WTC11 (cell line): Measurements from ENCODE around the gene RNU1-3.
"Not testable (repeated sequence)": the region's sequence is repeated elsewhere in the genome, so short reads cannot be mapped to it uniquely, and the experiment has no call there.

Experiments
- CREM ChIP-seq: sonication (generic); formaldehyde crosslinking; IDR thresholded peaks from 2 replicates; pipeline ENCODE4 v1.8.1; 2022; ENCODE audit warnings: mild to moderate bottlenecking, missing genetic modification reagents, moderate library complexity
- ESRRA ChIP-seq: sonication (generic); formaldehyde crosslinking; IDR thresholded peaks from 2 replicates; pipeline ENCODE4 v1.8.1; 2022; ENCODE audit warnings: mild to moderate bottlenecking, missing genetic modification reagents, borderline replicate concordance
- ETV6 ChIP-seq: sonication (generic); formaldehyde crosslinking; IDR thresholded peaks from 2 replicates; pipeline ENCODE4 v1.8.1; 2022; ENCODE audit warnings: mild to moderate bottlenecking, missing genetic modification reagents
- ZNF263 ChIP-seq: sonication (generic); formaldehyde crosslinking; IDR thresholded peaks from 2 replicates; pipeline ENCODE4 v1.8.1; 2022; ENCODE audit warnings: low read depth, mild to moderate bottlenecking, moderate library complexity, missing genetic modification reagents
- ZNF416 ChIP-seq: fragments of 250-450 bp; sonication (Bioruptor Pico); IDR thresholded peaks from 2 replicates; pipeline ENCODE4 v1.9.0; 2021; ENCODE audit warnings: mild to moderate bottlenecking, inconsistent platforms
- TF ChIP-seq, protein P1 (sequence below): fragments of 200-600 bp; IDR thresholded peaks from 2 replicates; pipeline ENCODE4 v1.8.0; 2022; ENCODE audit warnings: antibody characterized with exemption
- TF ChIP-seq, protein P2 (sequence below): sonication (generic); formaldehyde crosslinking; IDR thresholded peaks from 2 replicates; pipeline ENCODE4 v1.8.0; 2022; ENCODE audit warnings: mild to moderate bottlenecking, missing genetic modification reagents
- TF ChIP-seq, protein P3 (sequence below): sonication (generic); formaldehyde crosslinking; IDR thresholded peaks from 2 replicates; pipeline ENCODE4 v1.8.1; 2023; ENCODE audit warnings: mild to moderate bottlenecking, missing genetic modification reagents
- TF ChIP-seq, protein P4 (sequence below): sonication (generic); formaldehyde crosslinking; IDR thresholded peaks from 2 replicates; pipeline ENCODE4 v1.8.0; 2022; ENCODE audit warnings: mild to moderate bottlenecking, missing genetic modification reagents
- TF ChIP-seq, protein P5 (sequence below): sonication (generic); formaldehyde crosslinking; IDR thresholded peaks from 2 replicates; pipeline ENCODE4 v1.8.0; 2023; ENCODE audit warnings: missing genetic modification reagents
- TF ChIP-seq, protein P6 (sequence below): sonication (generic); formaldehyde crosslinking; IDR thresholded peaks from 2 replicates; pipeline ENCODE4 v1.8.1; 2022; ENCODE audit warnings: mild to moderate bottlenecking, missing genetic modification reagents, moderate library complexity, borderline replicate concordance
- TF ChIP-seq, protein P7 (sequence below): sonication (generic); formaldehyde crosslinking; IDR thresholded peaks from 2 replicates; pipeline ENCODE4 v1.8.0; 2022; ENCODE audit warnings: mild to moderate bottlenecking, missing genetic modification reagents

DNA sequence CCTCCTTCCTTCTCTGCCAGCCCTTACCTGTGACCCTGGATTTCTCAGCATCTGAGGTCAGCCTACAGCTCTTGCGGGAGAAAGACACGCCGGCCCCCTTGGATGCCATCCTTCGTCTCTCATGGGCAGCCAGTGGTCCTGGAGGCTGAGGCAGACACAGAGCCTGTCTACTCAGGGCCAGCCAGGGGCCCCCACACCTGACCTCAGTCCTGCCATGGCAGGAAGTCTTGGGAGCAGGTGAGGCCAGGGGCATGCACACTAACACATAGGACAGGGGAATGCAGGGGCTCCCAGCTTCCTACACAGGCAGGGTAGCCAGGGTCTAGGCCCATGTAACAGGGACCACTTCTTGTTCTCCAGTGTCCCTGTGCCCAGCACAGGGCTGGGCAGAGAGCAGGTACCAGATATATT lies 23.7 kb downstream of the RNU1-3 start:
- not testable (repeated sequence) for TF ChIP-seq ETV6; ZNF263 (CRISPR knock-in tag); ZNF416 (CRISPR knock-in tag); CREM; ESRRA (CRISPR knock-in tag)
- TF ChIP-seq, protein P1, sequence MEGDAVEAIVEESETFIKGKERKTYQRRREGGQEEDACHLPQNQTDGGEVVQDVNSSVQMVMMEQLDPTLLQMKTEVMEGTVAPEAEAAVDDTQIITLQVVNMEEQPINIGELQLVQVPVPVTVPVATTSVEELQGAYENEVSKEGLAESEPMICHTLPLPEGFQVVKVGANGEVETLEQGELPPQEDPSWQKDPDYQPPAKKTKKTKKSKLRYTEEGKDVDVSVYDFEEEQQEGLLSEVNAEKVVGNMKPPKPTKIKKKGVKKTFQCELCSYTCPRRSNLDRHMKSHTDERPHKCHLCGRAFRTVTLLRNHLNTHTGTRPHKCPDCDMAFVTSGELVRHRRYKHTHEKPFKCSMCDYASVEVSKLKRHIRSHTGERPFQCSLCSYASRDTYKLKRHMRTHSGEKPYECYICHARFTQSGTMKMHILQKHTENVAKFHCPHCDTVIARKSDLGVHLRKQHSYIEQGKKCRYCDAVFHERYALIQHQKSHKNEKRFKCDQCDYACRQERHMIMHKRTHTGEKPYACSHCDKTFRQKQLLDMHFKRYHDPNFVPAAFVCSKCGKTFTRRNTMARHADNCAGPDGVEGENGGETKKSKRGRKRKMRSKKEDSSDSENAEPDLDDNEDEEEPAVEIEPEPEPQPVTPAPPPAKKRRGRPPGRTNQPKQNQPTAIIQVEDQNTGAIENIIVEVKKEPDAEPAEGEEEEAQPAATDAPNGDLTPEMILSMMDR, result not testable (repeated sequence)
- TF ChIP-seq, protein P2, sequence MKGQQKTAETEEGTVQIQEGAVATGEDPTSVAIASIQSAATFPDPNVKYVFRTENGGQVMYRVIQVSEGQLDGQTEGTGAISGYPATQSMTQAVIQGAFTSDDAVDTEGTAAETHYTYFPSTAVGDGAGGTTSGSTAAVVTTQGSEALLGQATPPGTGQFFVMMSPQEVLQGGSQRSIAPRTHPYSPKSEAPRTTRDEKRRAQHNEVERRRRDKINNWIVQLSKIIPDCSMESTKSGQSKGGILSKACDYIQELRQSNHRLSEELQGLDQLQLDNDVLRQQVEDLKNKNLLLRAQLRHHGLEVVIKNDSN (CRISPR knock-in tag), result not testable (repeated sequence)
- TF ChIP-seq, protein P3, sequence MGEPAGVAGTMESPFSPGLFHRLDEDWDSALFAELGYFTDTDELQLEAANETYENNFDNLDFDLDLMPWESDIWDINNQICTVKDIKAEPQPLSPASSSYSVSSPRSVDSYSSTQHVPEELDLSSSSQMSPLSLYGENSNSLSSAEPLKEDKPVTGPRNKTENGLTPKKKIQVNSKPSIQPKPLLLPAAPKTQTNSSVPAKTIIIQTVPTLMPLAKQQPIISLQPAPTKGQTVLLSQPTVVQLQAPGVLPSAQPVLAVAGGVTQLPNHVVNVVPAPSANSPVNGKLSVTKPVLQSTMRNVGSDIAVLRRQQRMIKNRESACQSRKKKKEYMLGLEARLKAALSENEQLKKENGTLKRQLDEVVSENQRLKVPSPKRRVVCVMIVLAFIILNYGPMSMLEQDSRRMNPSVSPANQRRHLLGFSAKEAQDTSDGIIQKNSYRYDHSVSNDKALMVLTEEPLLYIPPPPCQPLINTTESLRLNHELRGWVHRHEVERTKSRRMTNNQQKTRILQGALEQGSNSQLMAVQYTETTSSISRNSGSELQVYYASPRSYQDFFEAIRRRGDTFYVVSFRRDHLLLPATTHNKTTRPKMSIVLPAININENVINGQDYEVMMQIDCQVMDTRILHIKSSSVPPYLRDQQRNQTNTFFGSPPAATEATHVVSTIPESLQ (CRISPR knock-in tag), result not testable (repeated sequence)
- TF ChIP-seq, protein P4, sequence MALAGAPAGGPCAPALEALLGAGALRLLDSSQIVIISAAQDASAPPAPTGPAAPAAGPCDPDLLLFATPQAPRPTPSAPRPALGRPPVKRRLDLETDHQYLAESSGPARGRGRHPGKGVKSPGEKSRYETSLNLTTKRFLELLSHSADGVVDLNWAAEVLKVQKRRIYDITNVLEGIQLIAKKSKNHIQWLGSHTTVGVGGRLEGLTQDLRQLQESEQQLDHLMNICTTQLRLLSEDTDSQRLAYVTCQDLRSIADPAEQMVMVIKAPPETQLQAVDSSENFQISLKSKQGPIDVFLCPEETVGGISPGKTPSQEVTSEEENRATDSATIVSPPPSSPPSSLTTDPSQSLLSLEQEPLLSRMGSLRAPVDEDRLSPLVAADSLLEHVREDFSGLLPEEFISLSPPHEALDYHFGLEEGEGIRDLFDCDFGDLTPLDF (CRISPR knock-in tag), result not testable (repeated sequence)
- TF ChIP-seq, protein P5, sequence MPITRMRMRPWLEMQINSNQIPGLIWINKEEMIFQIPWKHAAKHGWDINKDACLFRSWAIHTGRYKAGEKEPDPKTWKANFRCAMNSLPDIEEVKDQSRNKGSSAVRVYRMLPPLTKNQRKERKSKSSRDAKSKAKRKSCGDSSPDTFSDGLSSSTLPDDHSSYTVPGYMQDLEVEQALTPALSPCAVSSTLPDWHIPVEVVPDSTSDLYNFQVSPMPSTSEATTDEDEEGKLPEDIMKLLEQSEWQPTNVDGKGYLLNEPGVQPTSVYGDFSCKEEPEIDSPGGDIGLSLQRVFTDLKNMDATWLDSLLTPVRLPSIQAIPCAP (CRISPR knock-in tag), result not testable (repeated sequence)
- TF ChIP-seq, protein P6, sequence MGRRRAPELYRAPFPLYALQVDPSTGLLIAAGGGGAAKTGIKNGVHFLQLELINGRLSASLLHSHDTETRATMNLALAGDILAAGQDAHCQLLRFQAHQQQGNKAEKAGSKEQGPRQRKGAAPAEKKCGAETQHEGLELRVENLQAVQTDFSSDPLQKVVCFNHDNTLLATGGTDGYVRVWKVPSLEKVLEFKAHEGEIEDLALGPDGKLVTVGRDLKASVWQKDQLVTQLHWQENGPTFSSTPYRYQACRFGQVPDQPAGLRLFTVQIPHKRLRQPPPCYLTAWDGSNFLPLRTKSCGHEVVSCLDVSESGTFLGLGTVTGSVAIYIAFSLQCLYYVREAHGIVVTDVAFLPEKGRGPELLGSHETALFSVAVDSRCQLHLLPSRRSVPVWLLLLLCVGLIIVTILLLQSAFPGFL (CRISPR knock-in tag), result not testable (repeated sequence)
- TF ChIP-seq, protein P7, sequence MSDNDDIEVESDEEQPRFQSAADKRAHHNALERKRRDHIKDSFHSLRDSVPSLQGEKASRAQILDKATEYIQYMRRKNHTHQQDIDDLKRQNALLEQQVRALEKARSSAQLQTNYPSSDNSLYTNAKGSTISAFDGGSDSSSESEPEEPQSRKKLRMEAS (CRISPR knock-in tag), result not testable (repeated sequence)
